GM18498 (cell line): ENCODE measurements around the gene KLK11.
"Not testable (repeated sequence)": the region's sequence is repeated elsewhere in the genome, so short reads cannot be mapped to it uniquely, and the experiment has no call there.

ENCODE experiments used
- ATAC-seq: cut with Tn5 transposase; IDR thresholded peaks from one replicate; pipeline ENCODE4 v1.9.1; 2021; ENCODE audit warnings: mild to moderate bottlenecking, moderate library complexity; ENCODE audit not compliant: unreplicated experiment

KLK11 gene

DNA sequence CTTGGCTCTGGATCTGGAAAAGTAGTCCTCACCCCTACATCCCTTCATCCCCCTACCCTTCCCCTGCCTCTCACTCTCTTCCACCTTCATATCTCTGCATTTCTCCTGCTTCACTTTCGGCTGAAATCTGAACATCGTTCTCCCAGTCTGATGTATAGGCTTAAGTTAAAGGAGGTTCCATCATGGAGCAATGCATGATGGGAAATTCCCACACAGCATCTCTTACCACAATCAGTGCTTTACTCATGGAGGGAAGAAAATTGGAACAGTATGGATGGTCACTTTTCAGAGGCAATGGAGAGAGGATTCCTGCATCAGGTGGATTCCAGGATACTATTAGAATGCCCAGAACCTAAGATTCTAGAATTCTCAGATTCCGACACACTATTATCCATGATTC lies 18.9 kb downstream of the KLK11 start:
- ATAC-seq = no peak

DNA sequence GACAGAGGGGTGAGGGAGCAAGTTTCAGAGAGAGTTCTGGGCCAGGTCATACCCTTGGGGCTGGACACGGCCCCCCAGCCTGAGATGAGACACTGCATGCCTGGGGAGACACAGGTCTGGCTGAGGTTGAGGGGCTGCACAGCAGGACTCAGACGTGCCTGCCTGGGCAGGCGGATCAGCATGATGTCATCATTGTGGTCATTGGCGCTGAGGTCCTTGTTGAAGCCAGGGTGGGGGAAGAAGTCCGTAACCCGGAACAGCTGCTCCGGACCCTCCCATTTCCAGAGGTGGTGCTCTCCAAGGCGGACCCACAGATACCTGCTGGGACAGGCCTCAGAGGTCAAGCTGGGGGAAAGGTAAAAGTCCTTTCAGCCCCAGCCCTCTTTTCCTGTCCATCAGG lies 20.0 kb downstream of the KLK11 start:
- no peak for ATAC-seq

DNA sequence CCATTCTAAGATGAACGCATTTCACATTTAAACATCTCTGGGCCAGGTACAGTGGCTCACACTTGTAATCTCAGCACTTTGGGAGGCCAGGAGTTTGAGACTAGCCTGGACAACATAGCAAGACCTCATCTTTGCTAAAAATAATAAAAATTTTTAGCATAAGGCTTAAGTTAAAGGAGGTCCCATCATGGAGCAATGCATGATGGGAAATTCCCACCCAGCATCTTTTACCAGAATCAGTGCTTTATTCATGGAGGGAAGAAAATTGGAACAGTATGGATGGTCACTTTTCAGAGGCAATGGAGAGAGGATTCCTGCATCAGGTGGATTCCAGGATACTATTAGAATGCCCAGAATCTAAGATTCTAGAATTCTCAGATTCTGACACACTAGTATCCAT lies 21.2 kb downstream of the KLK11 start:
- no peak for ATAC-seq

DNA sequence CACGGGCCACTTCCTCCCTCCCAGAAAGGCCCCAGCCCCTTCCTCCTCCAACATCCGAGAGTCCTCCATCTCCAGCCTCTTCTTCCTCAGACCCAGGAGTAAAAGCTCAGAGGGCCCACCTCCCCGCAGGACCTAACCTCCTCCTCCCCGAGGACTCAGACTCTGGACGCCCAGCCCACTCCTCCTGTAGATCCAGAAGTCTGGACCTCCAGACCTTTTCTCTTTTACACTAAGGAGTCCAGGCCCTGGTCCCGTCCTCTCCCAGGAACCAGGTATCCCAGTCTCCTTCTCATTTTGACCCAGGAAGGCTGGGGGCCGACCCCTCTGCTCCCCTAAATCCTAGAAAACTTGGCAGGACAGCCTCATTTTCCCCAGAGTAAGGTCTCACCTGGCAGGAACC lies 23.1 kb downstream of the KLK11 start:
- no peak for ATAC-seq

DNA sequence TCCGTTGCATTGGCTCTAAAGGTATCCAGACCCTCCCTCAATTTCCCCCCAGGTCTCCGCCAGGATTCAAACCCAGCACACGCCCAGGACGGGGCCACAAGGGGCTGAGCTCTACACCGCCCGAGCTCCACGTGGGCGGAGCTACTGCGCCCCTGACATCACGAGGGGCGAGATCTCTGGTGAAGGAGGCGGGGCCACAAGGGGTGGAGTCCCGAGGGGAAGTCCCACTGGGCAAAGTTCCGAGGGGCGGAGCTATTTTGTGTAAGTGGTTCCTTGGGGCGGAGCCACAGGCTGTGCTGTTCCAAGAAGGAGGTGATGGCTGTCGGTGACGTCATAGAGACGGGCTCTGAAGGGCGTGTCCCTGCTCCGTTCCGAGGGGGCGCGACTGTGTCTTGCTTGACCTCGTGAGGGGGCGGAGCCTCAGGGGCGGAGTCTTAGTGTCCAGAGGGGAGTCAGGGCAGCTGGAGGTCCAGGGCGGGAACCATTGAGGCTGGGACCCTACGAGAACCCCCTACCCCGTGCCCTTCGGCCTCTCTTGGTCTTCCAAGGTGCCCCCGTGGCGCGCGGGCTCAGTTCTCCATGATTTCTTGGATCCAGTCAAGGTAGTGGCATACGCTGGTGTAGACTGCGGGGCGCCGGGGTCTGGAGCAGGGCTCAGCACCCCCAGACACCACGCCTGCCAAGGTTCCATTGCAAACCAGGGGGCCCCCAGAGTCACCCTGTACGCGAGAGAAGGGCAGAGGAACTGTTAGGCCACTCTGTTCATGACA lies 23.7 kb downstream of the KLK11 start:
- no peak for ATAC-seq

DNA sequence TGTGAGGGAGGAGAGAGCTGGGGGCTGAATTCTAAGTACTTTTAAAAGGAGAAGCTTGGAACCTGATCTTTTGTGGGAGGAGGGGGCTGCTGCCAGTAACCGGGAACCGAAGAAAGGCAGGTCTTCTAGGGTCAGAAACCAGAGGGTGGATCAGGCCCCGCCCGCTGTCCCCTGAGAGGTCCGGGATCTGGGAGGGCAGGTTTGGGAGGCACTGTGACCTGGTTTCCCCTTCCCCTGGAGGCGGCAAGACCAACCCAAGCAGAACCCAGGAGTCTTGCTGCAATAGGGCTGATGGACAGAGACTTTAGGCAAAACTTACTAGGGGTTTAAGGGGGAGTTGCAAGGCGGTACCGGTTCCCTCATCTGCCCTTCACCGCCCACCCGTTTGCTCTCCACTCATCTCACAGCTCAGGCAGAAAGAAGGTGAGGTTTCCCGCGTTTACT lies 24.3 kb downstream of the KLK11 start:
- ATAC-seq = no peak

DNA sequence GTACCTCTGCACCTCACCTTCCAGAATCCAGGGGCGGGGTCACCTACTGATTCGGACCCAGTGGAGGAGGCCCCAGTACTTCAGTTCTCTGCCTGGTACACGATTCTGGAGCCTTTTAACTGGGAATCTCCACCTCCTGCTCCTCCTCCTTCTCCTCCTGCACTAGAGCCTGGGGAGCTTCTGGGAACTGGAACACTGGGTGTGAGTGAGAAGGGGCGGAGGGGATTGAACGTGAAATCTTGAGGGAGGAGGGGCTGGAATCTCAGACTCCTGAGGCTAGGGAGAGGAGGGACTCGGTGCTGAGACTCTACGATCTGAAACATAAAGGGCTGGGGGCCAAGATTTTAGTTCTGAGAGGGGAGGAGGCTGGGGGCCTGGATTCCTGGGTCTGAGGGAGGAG lies 24.9 kb downstream of the KLK11 start, which contains the start of gene KLK8:
TSS of gene KLK8 (minus strand) at position 90 of the 400 bp plus-strand sequence. CDS start 437 bp downstream, outside the sequence.
- no peak for ATAC-seq

DNA sequence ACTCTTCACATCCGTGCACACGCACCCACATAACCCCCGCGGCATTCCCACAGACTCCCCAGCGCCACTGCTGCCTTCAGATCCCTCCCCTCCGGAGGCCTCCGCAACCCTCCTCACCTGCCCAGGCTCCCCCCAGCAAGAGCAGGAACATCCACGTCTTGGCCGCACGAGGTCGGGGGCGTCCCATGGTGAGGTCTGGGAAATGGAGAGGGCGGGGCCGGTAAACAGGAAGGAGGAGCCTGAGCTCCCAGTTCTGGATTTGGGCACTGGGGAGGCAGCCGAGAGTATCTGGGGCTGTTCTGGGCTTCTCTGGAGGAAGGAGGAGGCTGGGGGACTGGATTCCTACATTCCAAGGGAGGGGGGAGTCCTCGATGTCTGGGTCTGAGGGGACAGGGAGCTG lies 25.4 kb downstream of the KLK11 start:
- ATAC-seq = no peak

DNA sequence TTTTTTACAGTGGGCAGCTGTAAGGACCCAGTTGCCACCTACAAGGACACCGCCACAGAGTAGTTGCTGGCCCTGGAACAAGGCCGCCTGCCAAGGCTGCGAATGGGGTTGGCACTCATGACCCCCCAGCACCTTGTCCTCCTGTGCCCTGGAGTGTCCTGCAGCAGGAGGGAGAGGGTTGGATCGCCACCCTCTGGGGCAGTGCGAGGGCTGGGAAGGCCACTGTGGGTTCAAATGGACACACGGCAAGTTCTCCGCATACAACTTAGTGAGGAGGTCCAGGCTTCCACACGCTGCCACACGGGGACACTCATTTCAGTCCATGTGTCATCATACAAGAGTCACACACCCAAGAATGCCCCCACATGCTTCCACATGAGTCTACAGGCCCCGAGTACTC lies 26.0 kb downstream of the KLK11 start:
- no peak for ATAC-seq

DNA sequence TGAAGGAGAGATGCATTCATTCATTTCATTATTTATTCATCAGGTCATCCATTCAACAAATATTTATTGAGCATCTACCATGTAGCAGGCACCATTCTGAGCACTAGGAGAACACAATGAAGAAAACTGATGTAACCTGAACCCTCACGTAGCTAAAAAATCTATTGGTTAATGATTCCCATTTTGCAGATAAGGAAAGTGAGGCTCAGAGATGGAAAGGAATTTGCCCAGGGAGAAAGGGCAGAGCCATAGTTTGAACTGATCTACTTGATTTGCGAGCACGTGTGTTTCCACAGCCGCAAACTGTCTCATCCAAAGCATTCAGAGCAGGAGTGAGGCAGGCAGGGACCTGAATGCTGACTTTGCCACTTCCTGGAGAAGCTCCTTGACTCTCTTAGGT lies 27.7 kb downstream of the KLK11 start:
- no peak for ATAC-seq

DNA sequence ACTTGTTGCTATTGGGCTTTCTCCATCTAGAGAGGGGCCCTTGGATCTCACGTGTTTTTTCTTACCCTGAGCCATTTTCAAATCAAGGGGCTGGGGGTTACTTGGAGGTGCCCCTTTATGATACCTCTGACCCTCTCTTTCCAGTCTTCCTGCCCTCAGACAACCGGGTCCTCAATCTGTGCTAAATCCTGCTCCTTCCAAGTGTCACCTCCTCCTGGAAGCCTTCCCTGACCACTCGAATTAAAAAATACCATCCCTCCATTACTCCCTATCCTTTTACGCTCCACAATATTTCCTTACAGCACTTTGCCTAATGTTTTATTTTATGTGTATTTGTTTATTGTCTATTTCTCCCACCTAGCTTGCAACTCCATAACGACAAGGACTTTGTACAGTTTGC lies 28.4 kb downstream of the KLK11 start:
- ATAC-seq = no peak

DNA sequence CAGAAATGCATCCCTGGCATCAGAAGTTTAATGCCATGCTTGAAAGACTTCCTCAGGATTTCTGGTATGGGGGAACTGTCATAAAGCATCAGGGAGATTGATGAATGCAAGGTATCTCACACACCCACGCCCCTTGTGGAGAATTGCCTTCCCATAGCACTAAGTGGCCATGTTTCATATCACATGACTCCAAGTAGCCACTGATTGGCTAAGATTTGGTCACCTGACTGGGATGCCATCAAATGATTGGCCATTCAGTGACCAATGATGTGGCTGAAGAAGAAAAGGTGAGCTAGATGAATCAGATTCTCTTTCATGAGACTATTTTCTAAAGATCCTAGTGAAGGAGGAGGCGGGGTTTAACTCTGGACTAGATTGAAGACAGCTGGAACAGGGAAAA lies 32.3 kb downstream of the KLK11 start:
- no peak for ATAC-seq

DNA sequence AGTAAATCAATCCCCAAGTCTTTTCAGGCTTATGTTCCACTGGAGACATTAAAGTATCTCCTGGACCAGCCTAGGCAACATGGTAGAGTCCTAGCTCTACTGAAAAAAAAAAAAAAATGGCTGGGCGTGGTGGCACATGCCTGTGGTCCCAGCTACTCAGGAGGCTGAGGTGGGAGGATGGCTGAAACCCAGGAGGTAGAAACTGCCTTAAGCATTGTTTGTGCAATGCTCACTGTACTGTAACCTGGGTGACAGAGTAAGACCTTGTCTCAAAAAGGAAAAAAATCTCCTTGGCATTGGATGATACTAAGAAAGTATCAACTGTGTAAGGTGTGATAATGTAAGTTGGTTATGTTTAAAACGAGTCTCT lies 33.8 kb downstream of the KLK11 start:
- ATAC-seq = no peak

DNA sequence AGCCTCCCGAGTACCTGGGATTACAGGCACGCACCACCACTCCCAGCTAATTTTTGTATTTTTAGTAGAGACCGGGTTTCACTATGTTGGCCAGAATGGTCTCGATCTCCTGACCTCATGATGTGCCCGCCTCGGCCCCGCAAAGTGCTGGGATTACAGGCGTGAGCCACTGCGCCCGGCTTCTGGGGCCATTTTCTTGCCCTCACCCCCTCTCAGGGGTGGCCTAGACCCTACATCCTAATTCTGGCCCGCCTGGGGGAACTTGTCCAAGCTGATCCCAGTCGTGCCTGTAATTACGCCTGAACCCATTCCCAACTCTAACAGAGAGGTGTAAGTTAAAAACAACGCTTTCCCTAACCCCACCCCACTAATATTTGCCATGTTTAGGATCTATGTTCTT lies 42.0 kb downstream of the KLK11 start:
- ATAC-seq = not testable (repeated sequence)

DNA sequence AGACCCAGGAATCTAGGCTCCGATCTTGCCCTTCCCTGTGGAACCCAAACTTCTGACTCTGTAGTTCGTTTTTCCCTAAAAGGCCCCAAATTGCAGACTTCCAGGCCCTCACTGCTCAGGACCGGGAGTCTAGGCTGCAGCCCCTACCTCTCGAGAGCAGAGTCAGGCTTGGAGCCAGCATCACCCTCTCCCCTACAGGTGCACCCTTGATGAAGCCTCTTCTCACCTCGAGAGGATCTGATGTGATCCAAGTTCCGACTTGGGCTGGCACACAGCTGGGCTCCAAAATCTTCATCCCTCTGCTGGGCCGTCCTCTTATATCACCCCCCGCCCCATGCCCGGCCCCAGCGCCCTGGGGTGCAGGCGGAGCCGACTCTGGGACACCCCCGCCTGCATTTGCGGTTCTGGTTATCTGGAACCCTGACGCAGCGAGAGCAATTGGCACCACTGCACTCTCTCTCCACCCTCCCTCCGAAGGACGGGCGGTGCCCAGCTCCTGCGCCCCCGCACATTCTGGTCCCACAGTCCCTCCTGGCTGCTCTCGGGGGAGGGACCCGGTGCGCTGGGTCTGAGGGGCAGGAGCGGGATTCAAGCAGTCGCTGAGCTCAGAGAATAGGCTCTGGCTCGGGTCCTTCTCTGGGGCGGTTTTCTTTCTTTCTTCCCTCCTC lies 42.7 kb downstream of the KLK11 start, which contains the start of gene KLK7:
TSS of gene KLK7 (minus strand) at position 293 of the 668 bp plus-strand sequence. CDS start 1,518 bp downstream, outside the sequence.
- no peak for ATAC-seq

DNA sequence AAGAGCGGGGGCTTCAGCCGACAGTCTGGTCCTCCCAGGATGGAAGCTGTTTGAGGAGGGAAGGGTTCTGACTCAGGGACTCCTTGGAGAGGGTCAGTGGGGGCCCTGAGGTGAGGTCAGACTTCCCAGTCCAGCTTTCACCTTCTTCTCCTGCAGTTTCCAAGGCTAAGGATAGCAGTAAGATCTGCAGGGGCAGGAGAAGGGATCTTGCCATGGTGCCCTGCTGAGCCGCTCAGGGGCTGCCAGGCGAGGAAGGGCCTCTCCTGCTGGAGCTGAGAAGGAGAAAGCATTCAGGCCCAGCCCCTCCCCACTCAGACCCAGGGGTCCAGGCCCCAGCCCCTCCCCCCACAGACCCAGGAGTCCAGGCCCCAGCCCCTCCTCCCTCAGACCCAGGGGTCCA lies 44.2 kb downstream of the KLK11 start:
- ATAC-seq = no peak

DNA sequence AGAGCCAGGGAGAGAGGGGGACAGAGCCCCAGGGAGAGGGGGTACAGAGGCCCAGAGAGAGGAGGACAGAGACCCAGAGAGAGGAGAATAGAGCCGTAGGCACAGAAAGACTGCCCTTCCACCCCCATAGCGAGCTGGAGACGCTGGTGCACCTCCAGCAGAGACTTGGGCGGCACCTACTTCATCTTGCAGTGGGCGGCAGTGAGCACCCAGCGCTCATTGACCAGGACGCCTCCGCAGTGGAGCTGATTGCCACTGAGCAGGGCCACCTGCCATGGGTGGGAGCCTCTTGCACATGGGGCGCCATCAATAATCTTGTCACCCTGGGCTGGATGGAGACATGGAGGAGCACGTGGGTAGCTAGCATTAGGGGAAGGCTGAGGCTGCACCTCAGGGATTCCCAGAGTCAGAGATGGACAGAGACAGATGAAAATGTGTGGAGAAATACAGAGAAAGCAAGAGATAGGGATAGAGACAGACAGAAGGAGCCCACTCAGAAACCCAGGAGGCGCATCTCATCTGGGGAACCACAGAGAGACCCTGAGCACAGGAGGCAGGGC lies 44.7 kb downstream of the KLK11 start:
- no peak for ATAC-seq

DNA sequence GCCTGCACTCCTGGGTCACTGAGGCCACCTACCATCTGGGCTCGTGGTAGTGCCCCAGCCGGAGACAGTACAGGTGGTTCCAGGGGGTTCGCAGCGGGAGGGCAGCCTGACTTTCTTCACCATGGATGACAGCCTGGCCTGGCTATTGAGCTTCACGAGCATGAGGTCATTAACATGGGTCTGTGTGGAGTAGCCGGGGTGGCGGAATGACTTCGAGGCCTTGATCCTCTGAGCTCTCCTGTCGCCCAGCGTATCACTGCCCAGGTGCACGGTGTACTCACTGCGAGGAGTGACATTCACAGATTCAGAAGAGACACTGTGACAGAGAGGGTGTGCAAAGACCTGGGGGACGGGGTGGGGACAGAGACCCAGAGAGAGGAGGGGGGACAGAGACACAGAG lies 46.2 kb downstream of the KLK11 start:
- ATAC-seq = no peak

DNA sequence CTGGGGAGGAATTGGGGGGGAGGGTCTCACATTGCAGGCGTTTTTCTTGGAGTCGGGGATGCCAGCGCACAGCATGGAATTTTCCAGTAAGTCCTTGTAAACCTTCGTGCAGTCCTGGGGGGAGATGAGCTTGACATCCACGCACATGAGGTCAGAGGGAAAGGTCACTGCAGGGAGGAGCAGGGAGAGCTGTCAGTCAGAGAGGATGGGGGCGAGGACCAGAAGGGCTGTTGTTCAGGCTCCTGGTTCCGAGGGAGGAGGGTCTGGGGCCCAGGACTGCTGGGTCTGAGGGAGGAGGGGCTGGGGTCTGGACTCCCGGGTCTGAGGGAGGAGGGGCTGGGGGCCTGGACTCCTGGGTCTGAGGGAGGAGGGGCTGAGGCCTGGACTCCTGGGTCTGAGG lies 46.7 kb downstream of the KLK11 start:
- ATAC-seq = no peak

DNA sequence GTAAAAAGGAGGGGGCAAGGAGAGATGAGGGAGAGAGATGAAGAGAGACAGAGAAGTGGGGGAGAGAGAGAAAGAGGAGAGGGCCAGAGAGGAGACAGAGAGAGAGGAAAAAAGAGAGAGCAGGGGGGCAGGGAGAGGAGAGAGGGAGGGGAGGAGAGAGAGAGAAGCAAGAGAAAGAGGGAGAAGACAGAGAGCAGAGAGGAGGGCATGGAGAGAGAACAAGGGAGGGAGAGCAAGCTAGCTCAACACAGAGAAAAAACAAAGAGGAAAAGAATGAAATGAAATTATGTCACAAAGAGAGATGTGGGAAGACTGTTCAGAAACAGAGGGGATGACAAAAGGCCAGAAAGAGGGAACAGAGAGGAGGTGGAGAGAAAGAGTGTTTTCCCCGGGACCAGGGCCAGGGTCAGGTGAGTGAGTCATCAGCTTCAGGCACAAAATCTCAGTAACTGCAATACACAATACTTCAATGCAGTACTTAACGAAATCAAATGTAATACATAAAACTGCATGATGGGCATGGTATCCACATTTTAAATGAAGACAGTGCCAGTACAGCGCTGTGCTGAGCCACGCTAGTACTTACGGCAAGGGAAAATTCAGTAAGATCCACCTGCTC lies 47.5 kb downstream of the KLK11 start:
- ATAC-seq = no peak

DNA sequence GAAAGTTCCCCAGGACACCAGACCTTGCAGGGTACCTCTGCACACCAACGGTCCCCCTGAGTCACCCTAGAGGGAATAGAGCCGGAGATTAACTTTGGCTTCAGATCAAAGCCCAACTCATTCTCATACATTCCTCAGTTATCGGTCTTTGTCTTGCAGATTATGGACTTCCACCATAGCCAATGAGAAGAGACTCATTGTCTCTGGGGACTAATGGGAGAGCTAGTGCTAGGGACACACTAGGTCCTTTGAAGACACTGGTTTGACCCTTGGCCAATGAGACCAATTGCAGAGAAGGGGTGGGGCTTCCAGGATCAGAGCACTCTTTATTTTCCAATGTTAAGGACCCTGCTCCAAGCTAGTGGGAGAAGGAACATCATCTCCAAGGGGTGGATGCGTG lies 48.8 kb downstream of the KLK11 start:
- no peak for ATAC-seq

DNA sequence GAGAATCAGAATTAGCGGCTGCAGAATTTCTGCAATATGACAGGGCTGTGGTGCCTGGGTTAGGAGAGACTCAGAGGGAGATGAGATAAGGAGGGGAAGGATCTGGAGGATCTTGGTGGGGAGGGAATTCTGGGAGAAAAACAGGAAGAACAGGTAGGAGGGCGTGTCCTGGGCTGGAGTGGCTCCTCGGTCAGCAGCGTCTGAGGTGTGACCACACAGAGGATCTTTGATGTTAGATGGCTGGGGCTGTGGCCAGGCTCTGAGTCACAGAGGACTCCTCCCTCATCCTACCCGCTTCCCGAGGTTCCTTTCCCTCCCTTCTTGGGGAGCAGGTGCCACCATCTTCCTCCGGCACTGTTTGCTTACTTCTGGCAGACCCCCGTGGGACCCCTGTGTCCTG lies 50.6 kb downstream of the KLK11 start:
- no peak for ATAC-seq
